ENCODE results near the gene FRS2. TPM values are rescaled to one million over a fixed set of nuclear protein-coding genes. Genes with fewer than 3 reads are reported as not detected.
"Not testable (repeated sequence)": the region's sequence is repeated elsewhere in the genome, so short reads cannot be mapped to it uniquely, and the experiment has no call there.

Gene FRS2
- total RNA-seq, 5 donors from 2014 or later (not counting 1 experiment from before 2014, with no cell fraction given): 22.0 to 30.2 (median 26.2) TPM

GRCh38 chr12:69440016-69440415 is 30.2 kb upstream of the FRS2 start:
- Mint-ChIP-seq H3K4me3 (no peak overlapping the region), H3K36me3 (no peaks in the 10 kb centered on the region), H3K27ac (no peak overlapping the region), H3K9me3 (no peaks in the 10 kb centered on the region), H3K27me3 (peaks cover 2 to 4% of the 10 kb centered on the region in 2 donors), H3K4me1 (no peaks in the 10 kb centered on the region)
- ATAC-seq (replicated peaks in 1 of 4) (no peak), DNase-seq (no peak)
- Histone ChIP-seq H3K4me3 (ENCODE audit: control insufficient read depth in 1 of 2, extremely low read depth in 1 of 2, low read length in 1 of 2) (no peak overlapping the region), H3K36me3 (ENCODE audit: control insufficient read depth in 2 of 2, extremely low read depth in 1 of 2, insufficient read depth in 1 of 2, low read length in 1 of 2) (no peaks in the 10 kb centered on the region), H3K9me3 (no peaks in the 10 kb centered on the region), H3K27ac (ENCODE audit: low read length) (no peak overlapping the region), H3K4me1 (ENCODE audit: control insufficient read depth in 1 of 2, extremely low read depth in 1 of 2, insufficient read depth in 2 of 2, low read length in 2 of 2) (no peaks in the 10 kb centered on the region), H3K27me3 (replicated peaks in 1 of 2; ENCODE audit: control insufficient read depth in 2 of 2, extremely low read depth in 1 of 2, insufficient read depth in 2 of 2, low read length in 1 of 2) (no peaks in the 10 kb centered on the region)
- WGBS (ENCODE audit: insufficient coverage): 100% methylated on average over 2 of the region's 3 CpGs
- CTCF ChIA-PET: no interaction called here
- POLR2A ChIA-PET: no interaction called here

GRCh38 chr12:69440886-69441285 is 29.3 kb upstream of the FRS2 start:
- POLR2A ChIA-PET: no interaction called here
- no peaks in the 10 kb centered on the region for H3K36me3 ChIP-seq (ENCODE audit: control insufficient read depth in 2 of 2, extremely low read depth in 1 of 2, insufficient read depth in 1 of 2, low read length in 1 of 2)
- CTCF ChIA-PET: no interaction called here
- no peaks in the 10 kb centered on the region for H3K4me1 Mint-ChIP-seq
- 100% methylated on average over 1 of the region's 2 CpGs for WGBS (ENCODE audit: insufficient coverage)
- no peaks in the 10 kb centered on the region for H3K36me3 Mint-ChIP-seq
- H3K27ac Mint-ChIP-seq: no peak overlapping the region
- no peaks in the 10 kb centered on the region for H3K9me3 Mint-ChIP-seq
- ATAC-seq (replicated peaks in 1 of 4) (no peak), DNase-seq (no peak)
- H3K4me3 Mint-ChIP-seq: no peak overlapping the region
- no peak overlapping the region for H3K4me3 ChIP-seq (ENCODE audit: control insufficient read depth in 1 of 2, extremely low read depth in 1 of 2, low read length in 1 of 2)
- peaks cover 2 to 4% of the 10 kb centered on the region in 2 donors for H3K27me3 Mint-ChIP-seq
- no peaks in the 10 kb centered on the region for H3K9me3 ChIP-seq
- no peaks in the 10 kb centered on the region for H3K4me1 ChIP-seq (ENCODE audit: control insufficient read depth in 1 of 2, extremely low read depth in 1 of 2, insufficient read depth in 2 of 2, low read length in 2 of 2)
- no peaks in the 10 kb centered on the region for H3K27me3 ChIP-seq (replicated peaks in 1 of 2; ENCODE audit: control insufficient read depth in 2 of 2, extremely low read depth in 1 of 2, insufficient read depth in 2 of 2, low read length in 1 of 2)
- no peak overlapping the region for H3K27ac ChIP-seq (ENCODE audit: low read length)

GRCh38 chr12:69442894-69443293 is 27.3 kb upstream of the FRS2 start:
- no peaks in the 10 kb centered on the region for H3K4me1 Mint-ChIP-seq
- no peak overlapping the region for H3K4me3 ChIP-seq (ENCODE audit: control insufficient read depth in 1 of 2, extremely low read depth in 1 of 2, low read length in 1 of 2)
- H3K4me1 ChIP-seq (ENCODE audit: control insufficient read depth in 1 of 2, extremely low read depth in 1 of 2, insufficient read depth in 2 of 2, low read length in 2 of 2): no peaks in the 10 kb centered on the region
- H3K27me3 Mint-ChIP-seq: peaks cover 2 to 4% of the 10 kb centered on the region in 2 donors
- H3K4me3 Mint-ChIP-seq: no peak overlapping the region
- ChIA-PET POLR2A (no interaction called here), CTCF (interaction anchor here in 1 of 2 donors (0.7 kb wide), 2 partner anchors 30 to 197 kb away, joined by 3 read pairs; no protein-coding TSS in a partner anchor)
- WGBS (ENCODE audit: insufficient coverage): 88% methylated on average over 2 of the region's 3 CpGs
- H3K27ac Mint-ChIP-seq: no peak overlapping the region
- DNase-seq (no peak), ATAC-seq (replicated peaks in 1 of 4) (no peak)
- no peaks in the 10 kb centered on the region for H3K9me3 ChIP-seq
- no peaks in the 10 kb centered on the region for H3K9me3 Mint-ChIP-seq
- H3K36me3 ChIP-seq (ENCODE audit: control insufficient read depth in 2 of 2, extremely low read depth in 1 of 2, insufficient read depth in 1 of 2, low read length in 1 of 2): no peaks in the 10 kb centered on the region
- no peak overlapping the region for H3K27ac ChIP-seq (ENCODE audit: low read length)
- H3K36me3 Mint-ChIP-seq: no peaks in the 10 kb centered on the region
- H3K27me3 ChIP-seq (replicated peaks in 1 of 2; ENCODE audit: control insufficient read depth in 2 of 2, extremely low read depth in 1 of 2, insufficient read depth in 2 of 2, low read length in 1 of 2): no peaks in the 10 kb centered on the region

- no peak overlapping the region for H3K27ac ChIP-seq (ENCODE audit: low read length)
- Mint-ChIP-seq H3K4me1 (no peaks in the 10 kb centered on the region), H3K4me3 (no peak overlapping the region), H3K9me3 (no peaks in the 10 kb centered on the region), H3K36me3 (no peaks in the 10 kb centered on the region), H3K27ac (no peak overlapping the region), H3K27me3 (peaks cover 2 to 4% of the 10 kb centered on the region in 2 donors)
- no peaks in the 10 kb centered on the region for H3K27me3 ChIP-seq (replicated peaks in 1 of 2; ENCODE audit: control insufficient read depth in 2 of 2, extremely low read depth in 1 of 2, insufficient read depth in 2 of 2, low read length in 1 of 2)
- WGBS (ENCODE audit: insufficient coverage): 82% methylated on average over 2 of the region's 5 CpGs
- no peak overlapping the region for H3K4me3 ChIP-seq (ENCODE audit: control insufficient read depth in 1 of 2, extremely low read depth in 1 of 2, low read length in 1 of 2)
- DNase-seq (no peak), ATAC-seq (replicated peaks in 1 of 4) (no peak)
- H3K36me3 ChIP-seq (ENCODE audit: control insufficient read depth in 2 of 2, extremely low read depth in 1 of 2, insufficient read depth in 1 of 2, low read length in 1 of 2): no peaks in the 10 kb centered on the region
- POLR2A ChIA-PET: interaction anchor here in 1 of 2 donors (0.6 kb wide), 1 partner anchor 105 kb away, joined by 7 read pairs; no protein-coding TSS in a partner anchor
- H3K4me1 ChIP-seq (ENCODE audit: control insufficient read depth in 1 of 2, extremely low read depth in 1 of 2, insufficient read depth in 2 of 2, low read length in 2 of 2): no peaks in the 10 kb centered on the region
- CTCF ChIA-PET: no interaction called here
- no peaks in the 10 kb centered on the region for H3K9me3 ChIP-seq
These were observed 26.3 kb upstream of the FRS2 start for GRCh38 chr12:69443916-69444315.

- Histone ChIP-seq H3K27ac (ENCODE audit: low read length) (no peak overlapping the region), H3K27me3 (replicated peaks in 1 of 2; ENCODE audit: control insufficient read depth in 2 of 2, extremely low read depth in 1 of 2, insufficient read depth in 2 of 2, low read length in 1 of 2) (no peaks in the 10 kb centered on the region), H3K9me3 (no peaks in the 10 kb centered on the region), H3K4me1 (ENCODE audit: control insufficient read depth in 1 of 2, extremely low read depth in 1 of 2, insufficient read depth in 2 of 2, low read length in 2 of 2) (no peaks in the 10 kb centered on the region), H3K4me3 (ENCODE audit: control insufficient read depth in 1 of 2, extremely low read depth in 1 of 2, low read length in 1 of 2) (no peak overlapping the region), H3K36me3 (ENCODE audit: control insufficient read depth in 2 of 2, extremely low read depth in 1 of 2, insufficient read depth in 1 of 2, low read length in 1 of 2) (no peaks in the 10 kb centered on the region)
- WGBS (ENCODE audit: insufficient coverage): no CpG with 5 or more reads among the region's 1 CpG
- CTCF ChIA-PET: no interaction called here
- H3K27me3 Mint-ChIP-seq: peaks cover 2 to 4% of the 10 kb centered on the region in 2 donors
- H3K9me3 Mint-ChIP-seq: no peaks in the 10 kb centered on the region
- no peaks in the 10 kb centered on the region for H3K36me3 Mint-ChIP-seq
- no peak overlapping the region for H3K4me3 Mint-ChIP-seq
- POLR2A ChIA-PET: no interaction called here
- DNase-seq: no peak
- no peak for ATAC-seq (replicated peaks in 1 of 4)
- no peaks in the 10 kb centered on the region for H3K4me1 Mint-ChIP-seq
- no peak overlapping the region for H3K27ac Mint-ChIP-seq
These were observed 22.3 kb upstream of the FRS2 start for GRCh38 chr12:69447892-69448291.

GRCh38 chr12:69452598-69453132 is 17.5 kb upstream of the FRS2 start:
- H3K27me3 Mint-ChIP-seq; H3K27me3 ChIP-seq (replicated peaks in 1 of 2; ENCODE audit: control insufficient read depth in 2 of 2, extremely low read depth in 1 of 2, insufficient read depth in 2 of 2, low read length in 1 of 2); H3K4me1 ChIP-seq (ENCODE audit: control insufficient read depth in 1 of 2, extremely low read depth in 1 of 2, insufficient read depth in 2 of 2, low read length in 2 of 2); DNase-seq; H3K36me3 ChIP-seq (ENCODE audit: control insufficient read depth in 2 of 2, extremely low read depth in 1 of 2, insufficient read depth in 1 of 2, low read length in 1 of 2); H3K4me3 ChIP-seq (ENCODE audit: control insufficient read depth in 1 of 2, extremely low read depth in 1 of 2, low read length in 1 of 2); H3K27ac ChIP-seq (ENCODE audit: low read length); ATAC-seq (replicated peaks in 1 of 4); H3K4me1 Mint-ChIP-seq; H3K4me3 Mint-ChIP-seq; H3K36me3 Mint-ChIP-seq; H3K9me3 ChIP-seq; H3K9me3 Mint-ChIP-seq; CTCF ChIA-PET; H3K27ac Mint-ChIP-seq; POLR2A ChIA-PET: not testable (repeated sequence)
- no CpG with 5 or more reads among the region's 12 CpGs for WGBS (ENCODE audit: insufficient coverage)

GRCh38 chr12:69456239-69456638 is 13.9 kb upstream of the FRS2 start:
- POLR2A ChIA-PET: no interaction called here
- no peaks in the 10 kb centered on the region for H3K9me3 Mint-ChIP-seq
- peaks cover 4 to 10% of the 10 kb centered on the region in 2 donors for H3K27me3 Mint-ChIP-seq
- CTCF ChIA-PET: no interaction called here
- no peaks in the 10 kb centered on the region for H3K4me1 Mint-ChIP-seq
- Histone ChIP-seq H3K36me3 (ENCODE audit: control insufficient read depth in 2 of 2, extremely low read depth in 1 of 2, insufficient read depth in 1 of 2, low read length in 1 of 2) (no peaks in the 10 kb centered on the region), H3K9me3 (no peaks in the 10 kb centered on the region), H3K4me3 (ENCODE audit: control insufficient read depth in 1 of 2, extremely low read depth in 1 of 2, low read length in 1 of 2) (no peak overlapping the region), H3K27ac (ENCODE audit: low read length) (no peak overlapping the region), H3K4me1 (ENCODE audit: control insufficient read depth in 1 of 2, extremely low read depth in 1 of 2, insufficient read depth in 2 of 2, low read length in 2 of 2) (no peaks in the 10 kb centered on the region), H3K27me3 (replicated peaks in 1 of 2; ENCODE audit: control insufficient read depth in 2 of 2, extremely low read depth in 1 of 2, insufficient read depth in 2 of 2, low read length in 1 of 2) (no peaks in the 10 kb centered on the region)
- DNase-seq (no peak), ATAC-seq (replicated peaks in 1 of 4) (no peak)
- no peaks in the 10 kb centered on the region for H3K36me3 Mint-ChIP-seq
- no peak overlapping the region for H3K4me3 Mint-ChIP-seq
- H3K27ac Mint-ChIP-seq: no peak overlapping the region

Measured in T-cell (primary cell).